ENCODE measurements around the gene TEF. TPM values are rescaled to one million over a fixed set of nuclear protein-coding genes. Genes with fewer than 3 reads are reported as not detected.

Gene TEF
- total and polyA plus RNA-seq, 2 experiments from 2014 or later, result 2.3 to 7.2 TPM

DNA sequence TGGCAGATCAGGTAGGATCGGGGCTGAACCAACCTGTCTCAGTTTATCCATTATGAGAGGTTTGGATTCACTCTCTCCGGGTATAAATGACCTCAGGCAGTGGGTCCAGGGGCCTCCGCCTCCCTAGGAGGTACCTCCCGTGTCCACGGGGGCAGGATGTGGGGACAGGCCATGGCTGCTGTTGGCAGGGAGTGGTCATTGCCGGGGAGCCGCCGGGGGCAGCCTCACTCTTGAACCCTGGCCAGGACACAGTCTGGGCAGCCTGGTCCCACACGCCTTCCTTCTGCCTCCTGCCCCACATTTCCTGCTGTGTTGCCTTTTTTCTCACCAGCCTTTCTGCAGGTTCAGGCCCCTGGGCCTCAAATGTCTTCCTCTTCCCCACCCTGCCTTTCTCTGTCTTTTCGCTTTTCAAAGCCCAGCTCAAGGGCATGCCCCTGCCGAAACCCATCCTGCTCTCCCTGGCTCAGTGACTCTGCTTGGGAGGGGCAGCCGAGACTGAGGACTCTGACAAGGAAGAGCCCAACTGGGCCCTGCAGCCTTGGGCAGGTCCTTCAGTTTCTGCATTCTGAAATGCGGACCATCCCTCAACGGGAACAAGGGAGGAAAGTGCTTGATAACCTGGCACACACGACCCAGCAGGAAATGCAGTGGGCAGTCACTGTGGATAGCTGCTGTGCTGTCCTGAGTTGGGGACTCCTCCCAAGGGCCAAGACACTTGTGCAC, 49.4 kb upstream of the TEF start (continued):
- TF ChIP-seq, protein P1, sequence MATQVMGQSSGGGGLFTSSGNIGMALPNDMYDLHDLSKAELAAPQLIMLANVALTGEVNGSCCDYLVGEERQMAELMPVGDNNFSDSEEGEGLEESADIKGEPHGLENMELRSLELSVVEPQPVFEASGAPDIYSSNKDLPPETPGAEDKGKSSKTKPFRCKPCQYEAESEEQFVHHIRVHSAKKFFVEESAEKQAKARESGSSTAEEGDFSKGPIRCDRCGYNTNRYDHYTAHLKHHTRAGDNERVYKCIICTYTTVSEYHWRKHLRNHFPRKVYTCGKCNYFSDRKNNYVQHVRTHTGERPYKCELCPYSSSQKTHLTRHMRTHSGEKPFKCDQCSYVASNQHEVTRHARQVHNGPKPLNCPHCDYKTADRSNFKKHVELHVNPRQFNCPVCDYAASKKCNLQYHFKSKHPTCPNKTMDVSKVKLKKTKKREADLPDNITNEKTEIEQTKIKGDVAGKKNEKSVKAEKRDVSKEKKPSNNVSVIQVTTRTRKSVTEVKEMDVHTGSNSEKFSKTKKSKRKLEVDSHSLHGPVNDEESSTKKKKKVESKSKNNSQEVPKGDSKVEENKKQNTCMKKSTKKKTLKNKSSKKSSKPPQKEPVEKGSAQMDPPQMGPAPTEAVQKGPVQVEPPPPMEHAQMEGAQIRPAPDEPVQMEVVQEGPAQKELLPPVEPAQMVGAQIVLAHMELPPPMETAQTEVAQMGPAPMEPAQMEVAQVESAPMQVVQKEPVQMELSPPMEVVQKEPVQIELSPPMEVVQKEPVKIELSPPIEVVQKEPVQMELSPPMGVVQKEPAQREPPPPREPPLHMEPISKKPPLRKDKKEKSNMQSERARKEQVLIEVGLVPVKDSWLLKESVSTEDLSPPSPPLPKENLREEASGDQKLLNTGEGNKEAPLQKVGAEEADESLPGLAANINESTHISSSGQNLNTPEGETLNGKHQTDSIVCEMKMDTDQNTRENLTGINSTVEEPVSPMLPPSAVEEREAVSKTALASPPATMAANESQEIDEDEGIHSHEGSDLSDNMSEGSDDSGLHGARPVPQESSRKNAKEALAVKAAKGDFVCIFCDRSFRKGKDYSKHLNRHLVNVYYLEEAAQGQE (IDR thresholded peaks at IDR 0.05; ENCODE audit: unreplicated experiment), result no peak
- TF ChIP-seq EZH2 (IDR thresholded peaks at IDR 0.05; ENCODE audit: low read depth, unreplicated experiment) (no peak), ZNF331 (CRISPR knock-in tag; IDR thresholded peaks at IDR 0.05; ENCODE audit: low read depth) (no peak), STAT1 (IDR thresholded peaks at IDR 0.05; ENCODE audit: unreplicated experiment) (no peak), JUNB (IDR thresholded peaks at IDR 0.05; ENCODE audit: unreplicated experiment) (no peak)

DNA sequence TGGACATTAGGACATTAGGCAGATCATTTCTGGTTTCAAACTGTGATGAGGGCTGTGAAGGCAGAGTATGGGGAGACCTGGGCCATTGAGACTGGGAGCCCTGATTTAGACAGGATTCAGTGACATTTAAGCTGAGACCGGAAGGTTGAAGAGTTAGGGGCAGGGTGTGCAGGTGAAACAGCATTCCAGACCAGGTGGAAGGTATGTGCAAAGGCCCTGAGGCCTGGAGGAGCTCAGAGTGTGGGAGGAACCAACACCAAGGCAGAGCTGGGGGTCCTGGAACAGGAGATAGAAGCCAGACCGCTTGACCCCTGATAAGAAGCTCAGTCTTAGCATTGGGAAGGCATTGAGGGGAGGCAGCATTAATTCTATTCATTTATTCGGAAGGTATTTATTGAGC, 47.9 kb upstream of the TEF start:
- Histone ChIP-seq H3K9me2 (ENCODE audit: insufficient read depth) (no peaks in the 10 kb centered on the region), H3F3A (replicated peaks; ENCODE audit: low read depth) (no peaks in the 10 kb centered on the region), H3K4me1 (ENCODE audit: insufficient read depth) (no peaks in the 10 kb centered on the region), H3K4me3 (no peak overlapping the region), H2AFZ (no peak overlapping the region), H3K27ac (ENCODE audit: low read depth) (no peak overlapping the region; the same call in 1 of the 2 replicates), H3K79me2 (replicated peaks; ENCODE audit: insufficient read depth) (no peaks in the 10 kb centered on the region), H3K4me2 (no peak overlapping the region), H3K36me3 (ENCODE audit: insufficient read depth) (peaks cover 4% of the 10 kb centered on the region; the same call in 1 of the 2 replicates), H4K20me1 (replicated peaks; ENCODE audit: insufficient read depth) (peaks cover 5% of the 10 kb centered on the region), H3K27me3 (ENCODE audit: insufficient read depth) (no peaks in the 10 kb centered on the region)
- H3K4me3 Mint-ChIP-seq, result no peak overlapping the region
- DNase-seq (ENCODE audit: low spot score) (no peak), ATAC-seq (no peak)
- peaks cover 38% of the 10 kb centered on the region for H3K36me3 Mint-ChIP-seq (ENCODE audit: low read depth)
- peaks cover 4% of the 10 kb centered on the region for H3K27me3 Mint-ChIP-seq (ENCODE audit: insufficient read depth, low read depth, poor library complexity)
- no peak overlapping the region for H3K27ac Mint-ChIP-seq
- H3K4me1 Mint-ChIP-seq, result peaks cover 2% of the 10 kb centered on the region; the same call in 1 of the 3 replicates
- no peak for TF ChIP-seq CREB1 (CRISPR knock-in tag; IDR thresholded peaks at IDR 0.05; ENCODE audit: low read depth)
- no peaks in the 10 kb centered on the region for H3K9me3 Mint-ChIP-seq

DNA sequence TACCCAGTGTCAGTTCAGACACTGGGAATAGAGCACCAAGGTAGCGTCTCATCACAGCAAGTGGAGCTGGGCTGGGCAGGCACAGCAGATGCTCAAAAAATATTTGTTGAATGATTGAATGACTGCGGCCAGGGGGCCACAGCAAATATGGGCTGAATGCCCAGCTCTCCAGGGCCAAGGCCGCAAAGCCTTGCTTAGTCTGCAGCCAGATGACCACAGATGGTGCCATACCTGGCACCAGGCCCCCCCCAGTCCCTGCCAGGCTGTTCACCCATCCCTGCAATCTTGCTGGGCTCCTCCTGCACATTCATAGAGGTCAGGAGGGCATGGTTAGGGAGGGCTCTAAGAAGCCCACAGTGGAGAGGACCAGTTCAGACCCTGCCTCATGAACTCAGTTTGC, 47.5 kb upstream of the TEF start:
- Mint-ChIP-seq H3K4me1 (peaks cover 2% of the 10 kb centered on the region; the same call in 1 of the 3 replicates), H3K4me3 (no peak overlapping the region), H3K27me3 (ENCODE audit: insufficient read depth, low read depth, poor library complexity) (peaks cover 8% of the 10 kb centered on the region), H3K36me3 (ENCODE audit: low read depth) (peaks cover 41% of the 10 kb centered on the region), H3K27ac (no peak overlapping the region), H3K9me3 (no peaks in the 10 kb centered on the region)
- Histone ChIP-seq H3K36me3 (ENCODE audit: insufficient read depth) (peaks cover 4% of the 10 kb centered on the region; the same call in 1 of the 2 replicates), H3K79me2 (replicated peaks; ENCODE audit: insufficient read depth) (no peaks in the 10 kb centered on the region), H2AFZ (no peak overlapping the region), H3K9me2 (ENCODE audit: insufficient read depth) (no peaks in the 10 kb centered on the region), H3K27me3 (ENCODE audit: insufficient read depth) (no peaks in the 10 kb centered on the region), H3K4me1 (ENCODE audit: insufficient read depth) (no peaks in the 10 kb centered on the region), H3F3A (replicated peaks; ENCODE audit: low read depth) (no peaks in the 10 kb centered on the region), H3K27ac (ENCODE audit: low read depth) (no peak overlapping the region), H3K4me2 (no peak overlapping the region), H4K20me1 (replicated peaks; ENCODE audit: insufficient read depth) (peaks cover 5% of the 10 kb centered on the region; the same call in 1 of the 2 replicates), H3K4me3 (no peak overlapping the region)
- no peak for DNase-seq (ENCODE audit: low spot score)
- no peak for TF ChIP-seq JUNB (IDR thresholded peaks at IDR 0.05; ENCODE audit: unreplicated experiment)
- TF ChIP-seq EZH2 (IDR thresholded peaks at IDR 0.05; ENCODE audit: low read depth, unreplicated experiment), result no peak
- TF ChIP-seq, protein P2, sequence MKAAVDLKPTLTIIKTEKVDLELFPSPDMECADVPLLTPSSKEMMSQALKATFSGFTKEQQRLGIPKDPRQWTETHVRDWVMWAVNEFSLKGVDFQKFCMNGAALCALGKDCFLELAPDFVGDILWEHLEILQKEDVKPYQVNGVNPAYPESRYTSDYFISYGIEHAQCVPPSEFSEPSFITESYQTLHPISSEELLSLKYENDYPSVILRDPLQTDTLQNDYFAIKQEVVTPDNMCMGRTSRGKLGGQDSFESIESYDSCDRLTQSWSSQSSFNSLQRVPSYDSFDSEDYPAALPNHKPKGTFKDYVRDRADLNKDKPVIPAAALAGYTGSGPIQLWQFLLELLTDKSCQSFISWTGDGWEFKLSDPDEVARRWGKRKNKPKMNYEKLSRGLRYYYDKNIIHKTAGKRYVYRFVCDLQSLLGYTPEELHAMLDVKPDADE (IDR thresholded peaks at IDR 0.05), result no peak
- no peak for TF ChIP-seq STAT1 (IDR thresholded peaks at IDR 0.05; ENCODE audit: unreplicated experiment)
- no peak for ATAC-seq
